Measurements from ENCODE around the gene MIER2. TPM values are rescaled to one million over a fixed set of nuclear protein-coding genes. Genes with fewer than 3 reads are reported as not detected.
"Not testable (repeated sequence)": the region's sequence is repeated elsewhere in the genome, so short reads cannot be mapped to it uniquely, and the experiment has no call there.

Gene MIER2
- total RNA-seq, 1 donor from 2014 or later = 5.3 TPM

GRCh38 chr19:281992-282391 is 62.6 kb downstream of the MIER2 start:
- no peak for DNase-seq

DNA sequence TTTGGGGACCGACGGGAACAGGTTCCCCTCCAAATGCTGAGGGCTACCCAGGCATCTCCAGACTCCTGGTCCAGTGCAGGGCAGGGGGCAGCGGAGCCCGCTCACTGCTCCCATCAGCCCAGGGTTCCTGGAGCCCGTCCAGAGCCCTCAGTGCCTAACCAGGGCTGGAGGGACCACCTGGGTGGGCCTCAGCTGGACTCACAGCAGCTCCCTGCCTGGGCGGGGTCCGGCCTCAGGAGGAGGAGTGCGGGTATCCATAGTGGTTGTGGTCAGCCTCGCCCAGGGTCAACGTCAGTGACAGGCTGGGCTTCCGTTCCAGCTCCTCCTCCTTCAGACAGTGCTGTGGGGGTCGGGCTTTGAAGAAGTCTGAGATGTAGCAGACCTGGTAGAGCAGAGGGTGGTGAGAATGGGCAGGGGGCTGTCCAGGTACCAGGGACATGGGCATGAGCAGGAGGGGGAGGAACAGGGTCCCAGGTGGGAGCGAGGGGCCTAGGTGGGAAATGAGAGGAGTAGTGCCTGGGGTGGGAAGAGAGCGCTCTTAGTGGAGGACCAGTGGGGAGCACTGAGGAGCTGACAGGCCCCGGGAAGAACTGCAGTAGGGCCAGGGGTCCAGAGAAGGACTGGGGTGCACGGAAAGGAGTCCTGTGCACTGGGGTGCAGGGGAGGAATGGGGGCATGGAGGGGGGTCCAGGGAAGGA is 63.3 kb downstream of the MIER2 start:
- DNase-seq = no peak

DNA sequence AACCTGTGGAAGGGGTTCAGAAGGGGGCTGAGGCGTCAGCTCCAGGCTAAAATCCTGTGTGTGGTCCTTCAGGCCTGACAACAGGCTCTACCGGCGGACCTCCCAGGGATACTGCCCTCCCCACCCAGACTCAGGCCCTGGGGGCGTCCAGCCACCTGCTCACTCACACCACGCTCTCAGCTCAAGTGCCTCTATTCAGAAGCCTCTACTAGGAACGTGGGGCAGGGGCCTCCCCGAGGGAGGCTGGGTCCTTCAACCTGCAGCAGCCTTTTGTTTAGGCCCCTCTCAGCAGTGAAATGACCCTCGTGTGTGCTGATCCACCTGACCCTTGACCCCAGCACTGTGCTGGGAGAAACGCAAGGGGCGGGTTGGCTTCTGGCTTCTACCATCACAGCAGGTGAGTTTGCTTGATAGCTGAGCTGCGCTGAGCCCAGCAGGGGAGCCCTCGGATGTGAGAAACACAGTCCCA is 64.0 kb downstream of the MIER2 start:
- DNase-seq = no peak

- no peak for DNase-seq
These were observed 64.9 kb downstream of the MIER2 start for GRCh38 chr19:279656-280055.

GRCh38 chr19:279231-279630 is 65.4 kb downstream of the MIER2 start:
- no peak for DNase-seq

- no peak for DNase-seq
These were observed 66.9 kb downstream of the MIER2 start for GRCh38 chr19:277581-278165.

- DNase-seq = no peak
These were observed 67.5 kb downstream of the MIER2 start for GRCh38 chr19:277131-277530.

GRCh38 chr19:275958-276646 is 68.5 kb downstream of the MIER2 start:
- DNase-seq = no peak

GRCh38 chr19:275000-275399 is 69.6 kb downstream of the MIER2 start:
- DNase-seq = no peak

GRCh38 chr19:273393-273792 is 71.2 kb downstream of the MIER2 start:
- DNase-seq = no peak

GRCh38 chr19:271856-272255 is 72.7 kb downstream of the MIER2 start:
- DNase-seq = no peak

DNA sequence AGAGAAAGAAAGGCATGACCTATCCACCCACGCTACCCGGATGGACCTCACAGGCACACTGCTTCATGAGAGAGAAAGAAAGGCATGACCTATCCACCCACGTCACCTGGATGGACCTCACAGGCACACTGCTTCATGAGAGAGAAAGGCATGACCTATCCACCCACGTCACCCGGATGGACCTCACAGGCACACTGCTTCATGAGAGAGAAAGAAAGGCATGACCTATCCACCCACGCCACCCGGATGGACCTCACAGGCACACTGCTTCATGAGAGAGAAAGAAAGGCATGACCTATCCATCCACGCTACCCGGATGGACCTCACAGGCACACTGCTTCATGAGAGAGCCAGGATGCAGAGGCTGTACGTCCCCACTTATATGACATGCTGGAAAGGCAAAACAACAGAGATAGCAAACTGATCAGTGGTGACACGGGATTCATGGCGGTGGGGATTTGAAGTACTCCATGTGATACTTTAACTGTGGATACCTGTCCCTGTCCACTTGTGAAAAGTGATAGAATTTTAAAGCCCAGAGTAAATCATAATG is 73.8 kb downstream of the MIER2 start:
- DNase-seq = not testable (repeated sequence)

GRCh38 chr19:269241-269640 is 75.4 kb downstream of the MIER2 start:
- no peak for DNase-seq

GRCh38 chr19:262125-262524 is 82.5 kb downstream of the MIER2 start:
- no peak for DNase-seq

GRCh38 chr19:256804-257203 is 87.8 kb downstream of the MIER2 start:
- DNase-seq = not testable (repeated sequence)

Other genes with a start within 250 kb of the MIER2 start
- not detected for gene OR4F17, start 237.7 kb downstream of the MIER2 start, total RNA-seq
- gene PLPP2, start 53.4 kb downstream of the MIER2 start, total RNA-seq = 0.62 TPM
- gene C2CD4C, start 64.4 kb upstream of the MIER2 start, total RNA-seq = 16.1 TPM
- 13.9 TPM for gene SHC2, start 116.2 kb upstream of the MIER2 start, total RNA-seq
- 0.16 TPM for gene MADCAM1, start 151.7 kb upstream of the MIER2 start, total RNA-seq
- 15.6 TPM for gene TPGS1, start 162.7 kb upstream of the MIER2 start, total RNA-seq
- gene CDC34, start 187.0 kb upstream of the MIER2 start, total RNA-seq = 46.2 TPM
- not detected for gene GZMM, start 199.3 kb upstream of the MIER2 start, total RNA-seq
- 77.4 TPM for gene BSG, start 227.8 kb upstream of the MIER2 start, total RNA-seq
- gene HCN2, start 245.1 kb upstream of the MIER2 start, total RNA-seq = 8.0 TPM

Data from occipital lobe (tissue), 2 donors.